Gastrocnemius medialis (tissue), 4 donors: ENCODE results near the gene LONP2. TPM values are rescaled to one million over a fixed set of nuclear protein-coding genes. Genes with fewer than 3 reads are reported as not detected.
"Not testable (repeated sequence)": the region's sequence is repeated elsewhere in the genome, so short reads cannot be mapped to it uniquely, and the experiment has no call there.

Experiments
- ATAC-seq, 2 donors: fragments of 150-250 bp; one replicate each; pipeline ENCODE4 v1.9.1; 2016
- DNase-seq, 2 donors: peaks; one replicate each; pipeline ENCODE4 v3.0.0-alpha.2; 2019
- H3K27ac ChIP-seq, 4 donors: fragments of 200-600 bp; sonication (generic); 1 replicate in 1 of 4; 2 replicates in 3 of 4; pipeline ENCODE4 v1.5.1; 2016 to 2018; ENCODE audit warnings: mild to moderate bottlenecking in 2 of 4, moderate library complexity in 1 of 4
- H3K27me3 ChIP-seq, 3 donors: fragments of 200-600 bp; sonication (generic) in 2 of 3; 1 replicate in 1 of 3; 2 replicates in 2 of 3; pipeline versions ENCODE4 v1.5.1 to v1.6.0; 2016 to 2019; ENCODE audit warnings: mild to moderate bottlenecking in 1 of 3, moderate library complexity in 1 of 3
- H3K36me3 ChIP-seq, 2 donors: fragments of 200-600 bp; sonication (generic) in 1 of 2; one replicate each; pipeline ENCODE4 v1.5.1; 2017 to 2018
- H3K4me1 ChIP-seq, 2 donors: fragments of 200-600 bp; sonication (generic) in 1 of 2; one replicate each; pipeline ENCODE4 v1.5.1; 2016 to 2017; ENCODE audit warnings: mild to moderate bottlenecking in 2 of 2
- H3K4me3 ChIP-seq, 4 donors: fragments of 200-600 bp; sonication (generic) in 3 of 4; 1 replicate in 1 of 4; 2 replicates in 3 of 4; pipeline ENCODE4 v1.5.1; 2016 to 2019; ENCODE audit warnings: mild to moderate bottlenecking in 2 of 4
- H3K9me3 ChIP-seq, 3 donors: fragments of 200-600 bp; sonication (generic) in 2 of 3; 1 replicate in 1 of 3; 2 replicates in 2 of 3; pipeline ENCODE4 v1.5.1; 2016 to 2019
- CTCF ChIP-seq, 5 experiments: fragments of 450-650 bp in 3 of 5; fragments of 200-600 bp in 2 of 5; sonication (generic) in 2 of 5; IDR thresholded peaks in 4 of 5; conservative IDR thresholded peaks in 1 of 5; 1 replicate in 4 of 5; 2 replicates in 1 of 5; pipeline ENCODE4 v1.5.1; 2016 to 2019; ENCODE audit warnings: antibody characterized with exemption in 5 of 5, mild to moderate bottlenecking in 3 of 5, moderate library complexity in 3 of 5
- POLR2A ChIP-seq, 2 donors: fragments of 450-650 bp; IDR thresholded peaks; one replicate each; pipeline ENCODE4 v1.6.1; 2017; ENCODE audit warnings: antibody characterized with exemption in 2 of 2, mild to moderate bottlenecking in 2 of 2, moderate library complexity in 2 of 2
- in situ Hi-C, 4 donors: fragments of 200-750 bp; cut with MboI; loops; one replicate each; pipeline versions ENCODE4 v1.15.0 to v1.8.0; 2017; ENCODE audit warnings: low sequenced_read_pairs in 4 of 4
- intact Hi-C: fragments of 100-400 bp; cut with DNase I; formaldehyde crosslinking; loops from one replicate; pipeline ENCODE4 v1.15.1; 2023; ENCODE audit warnings: low total_unique reads
- total RNA-seq, 4 donors: library from RNA; depleted of rRNA; stranded (reverse); fragments of >200 nt; gene quantifications; one replicate each; pipeline versions ENCODE4 v1.1.0 to v1.2.3, GENCODE V29; 2016

The LONP2 gene
- total RNA-seq, 4 donors from 2014 or later = 33.8 to 45.2 (median 42.4) TPM

- in situ Hi-C loops = loop anchor here in 2 of 4 donors (10.0 to 25.0 kb wide), 2 partner anchors 301 to 389 kb away; no protein-coding TSS in a partner anchor
- H3K27ac ChIP-seq = no peak overlapping the region
- H3K36me3 ChIP-seq = no peaks in the 10 kb centered on the region
- TF ChIP-seq POLR2A (IDR thresholded peaks at IDR 0.05) (no peak), CTCF (IDR thresholded peaks at IDR 0.05 in 4 of 5, conservative IDR thresholded peaks at IDR 0.05 in 1 of 5) (no peak)
- H3K27me3 ChIP-seq = no peaks in the 10 kb centered on the region
- intact Hi-C loops = no loop called here
- no peaks in the 10 kb centered on the region for H3K9me3 ChIP-seq
- no peak overlapping the region for H3K4me3 ChIP-seq
- ATAC-seq (no peak), DNase-seq (no peak)
- no peaks in the 10 kb centered on the region for H3K4me1 ChIP-seq
These were observed 7.8 kb upstream of the LONP2 start for GRCh38 chr16:48236286-48236685.

- not testable (repeated sequence) for ATAC-seq, H3K27ac ChIP-seq, H3K27me3 ChIP-seq, H3K9me3 ChIP-seq, H3K4me1 ChIP-seq, H3K36me3 ChIP-seq, H3K4me3 ChIP-seq, DNase-seq
- intact Hi-C loops = loop anchor here (5.0 to 10.0 kb wide), 4 partner anchors 142 to 1315 kb away; no protein-coding TSS in a partner anchor
- in situ Hi-C loops = loop anchor here in 1 of 4 donors (25.0 kb wide), 1 partner anchor 297 kb away; no protein-coding TSS in a partner anchor
These were observed 4.0 kb upstream of the LONP2 start for GRCh38 chr16:48240147-48240546.

GRCh38 chr16:48244863-48245195 lies 729 bp downstream of the LONP2 start:
- peak overlapping the region; percentile 80 to 95 (median 93) for H3K27ac ChIP-seq

GRCh38 chr16:48246066-48246465 lies 2.0 kb downstream of the LONP2 start:
- TF ChIP-seq POLR2A (IDR thresholded peaks at IDR 0.05) (no peak), CTCF (IDR thresholded peaks at IDR 0.05 in 4 of 5, conservative IDR thresholded peaks at IDR 0.05 in 1 of 5) (no peak)
- Histone ChIP-seq H3K4me1 (peaks cover 28 to 37% of the 10 kb centered on the region in 2 donors), H3K27me3 (no peaks in the 10 kb centered on the region), H3K9me3 (no peaks in the 10 kb centered on the region), H3K4me3 (peak overlapping the region; percentile 72 to 93 (median 92)), H3K36me3 (no peaks in the 10 kb centered on the region), H3K27ac (peak overlapping the region; percentile 80 to 95 (median 93))
- ATAC-seq = no peak
- no peak for DNase-seq
- in situ Hi-C loops = loop anchor here in 1 of 4 donors (25.0 kb wide), 1 partner anchor 291 kb away; no protein-coding TSS in a partner anchor
- intact Hi-C loops = loop anchor here (10.0 kb wide), 2 partner anchors 289 to 1321 kb away; no protein-coding TSS in a partner anchor

More at GRCh38 chr16:48244863-48245195, 729 bp downstream of the LONP2 start:
- H3K4me1 ChIP-seq = peaks cover 28 to 36% of the 10 kb centered on the region in 2 donors
- no peaks in the 10 kb centered on the region for H3K9me3 ChIP-seq
- H3K4me3 ChIP-seq = peak overlapping the region; percentile 72 to 93 (median 92)
- TF ChIP-seq POLR2A (IDR thresholded peaks at IDR 0.05) (no peak), CTCF (IDR thresholded peaks at IDR 0.05 in 4 of 5, conservative IDR thresholded peaks at IDR 0.05 in 1 of 5) (no peak)
- in situ Hi-C loops (loop anchor here in 1 of 4 donors (25.0 kb wide), 1 partner anchor 292 kb away; no protein-coding TSS in a partner anchor), intact Hi-C loops (loop anchor here (5.0 to 10.0 kb wide), 4 partner anchors 137 to 1320 kb away; no protein-coding TSS in a partner anchor)
- no peak for DNase-seq
- no peak for ATAC-seq
- no peaks in the 10 kb centered on the region for H3K27me3 ChIP-seq
- no peaks in the 10 kb centered on the region for H3K36me3 ChIP-seq

- H3K4me1 ChIP-seq = peaks cover 34 to 47% of the 10 kb centered on the region in 2 donors
- peak within 1 kb of the TSS in 1 of 4 donors; percentile 92 for H3K4me3 ChIP-seq
- intact Hi-C loops = loop anchor here (10.0 kb wide), 2 partner anchors 287 to 1323 kb away; no protein-coding TSS in a partner anchor
- no peaks in the 10 kb centered on the region for H3K27me3 ChIP-seq
- no peaks in the 10 kb centered on the region for H3K9me3 ChIP-seq
- H3K27ac ChIP-seq = peak within 1 kb of the TSS in 3 of 4 donors; percentile 80 to 95 (median 93)
- no peaks in the 10 kb centered on the region for H3K36me3 ChIP-seq
- DNase-seq (no peak), ATAC-seq (no peak)
- no peak for TF ChIP-seq CTCF (IDR thresholded peaks at IDR 0.05 in 4 of 5, conservative IDR thresholded peaks at IDR 0.05 in 1 of 5)
- TF ChIP-seq POLR2A (IDR thresholded peaks at IDR 0.05) = no peak
- in situ Hi-C loops = loop anchor here in 1 of 4 donors (25.0 kb wide), 1 partner anchor 290 kb away; no protein-coding TSS in a partner anchor
These were observed 3.2 kb downstream of the LONP2 start, which contains the start of gene ABCC11 for GRCh38 chr16:48247311-48247710. Gene ABCC11, minus strand, starts transcription at chr16:48247539. Its CDS starts 15,618 bp downstream, at chr16:48231921.
